Peyer's patch (tissue), 4 donors: Measurements from ENCODE around the gene S100A6. TPM values are rescaled to one million over a fixed set of nuclear protein-coding genes. Genes with fewer than 3 reads are reported as not detected.
A peak's percentile ranks its signal among the peaks of the same experiment; 100 is the strongest.

Source experiments
- DNase-seq, 3 donors: peaks; one replicate each; pipeline ENCODE4 v3.0.0-alpha.2; 2017 to 2019
- H3K27ac ChIP-seq, 4 donors: fragments of 200-600 bp; sonication (generic); one replicate each; pipeline ENCODE4 v1.5.1; 2016 to 2019
- H3K27me3 ChIP-seq, 2 donors: fragments of 200-600 bp; sonication (generic); one replicate each; pipeline ENCODE4 v1.5.1; 2019
- H3K36me3 ChIP-seq, 3 donors: fragments of 200-600 bp; sonication (generic); one replicate each; pipeline ENCODE4 v1.5.1; 2016 to 2019
- H3K4me1 ChIP-seq, 4 donors: fragments of 200-600 bp; sonication (generic); one replicate each; pipeline ENCODE4 v1.5.1; 2016 to 2019
- H3K4me3 ChIP-seq, 4 donors: fragments of 200-600 bp; sonication (generic); 1 replicate in 3 of 4; 2 replicates in 1 of 4; pipeline ENCODE4 v1.5.1; 2016 to 2019; ENCODE audit warnings: mild to moderate bottlenecking in 1 of 4
- H3K9me3 ChIP-seq, 4 donors: fragments of 200-600 bp; sonication (generic); one replicate each; pipeline ENCODE4 v1.5.1; 2016 to 2019; ENCODE audit warnings: mild to moderate bottlenecking in 1 of 4
- CTCF ChIP-seq, 6 experiments: fragments of 450-650 bp in 4 of 6; fragments of 200-600 bp in 2 of 6; sonication (generic) in 1 of 6; IDR thresholded peaks; one replicate each; pipeline ENCODE4 v1.5.1; 2017 to 2019; ENCODE audit warnings: antibody characterized with exemption in 6 of 6, mild to moderate bottlenecking in 3 of 6, moderate library complexity in 1 of 6
- POLR2A ChIP-seq, 2 donors: fragments of 450-650 bp; IDR thresholded peaks; one replicate each; pipeline ENCODE4 v1.5.1; 2017; ENCODE audit warnings: antibody characterized with exemption in 2 of 2, mild to moderate bottlenecking in 2 of 2, moderate library complexity in 2 of 2
- total RNA-seq, 4 donors: library from RNA; depleted of rRNA; stranded (reverse); fragments of >200 nt; gene quantifications; one replicate each; pipeline ENCODE4 v1.1.0, GENCODE V29; 2016

S100A6 gene
- total RNA-seq, 4 donors from 2014 or later, result 321 to 366 (median 334) TPM

GRCh38 chr1:153509729-153510354 is 25.9 kb downstream of the S100A6 start:
- H3K4me3 ChIP-seq, result no peak overlapping the region
- DNase-seq, result peak; percentile 59 to 82 (median 78)
- no peaks in the 10 kb centered on the region for H3K9me3 ChIP-seq
- no peaks in the 10 kb centered on the region for H3K27me3 ChIP-seq
- peaks cover 0 to 11% (median 0%) of the 10 kb centered on the region in 4 donors for H3K4me1 ChIP-seq
- H3K27ac ChIP-seq, result no peak overlapping the region
- TF ChIP-seq CTCF (IDR thresholded peaks at IDR 0.05), result peak; percentile 35 to 80 (median 68)
- no peak for TF ChIP-seq POLR2A (IDR thresholded peaks at IDR 0.05)
- no peaks in the 10 kb centered on the region for H3K36me3 ChIP-seq

DNA sequence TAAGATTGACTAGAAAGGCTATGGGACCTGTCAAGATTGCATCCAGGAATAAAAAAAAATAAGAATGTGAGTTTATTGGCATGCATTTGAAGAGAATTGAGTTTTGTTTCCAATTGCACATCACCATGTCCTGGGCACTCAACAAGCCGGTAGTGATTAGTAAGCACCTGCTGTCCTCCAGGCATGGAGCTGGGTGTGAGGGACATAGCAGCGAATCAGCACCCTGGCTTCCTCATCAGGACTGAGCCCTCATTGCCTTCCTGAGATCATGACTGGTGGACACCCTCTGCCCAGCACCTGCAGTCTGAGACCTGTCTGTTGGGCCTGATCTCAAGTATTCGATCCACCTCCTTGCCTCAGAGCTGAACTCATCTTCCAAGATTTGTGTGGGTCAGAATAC is 26.8 kb downstream of the S100A6 start:
- no peaks in the 10 kb centered on the region for H3K9me3 ChIP-seq
- no peak overlapping the region for H3K27ac ChIP-seq
- no peaks in the 10 kb centered on the region for H3K27me3 ChIP-seq
- peaks cover 0 to 10% (median 0%) of the 10 kb centered on the region in 4 donors for H3K4me1 ChIP-seq
- H3K36me3 ChIP-seq, result no peaks in the 10 kb centered on the region
- H3K4me3 ChIP-seq, result no peak overlapping the region
- no peak for DNase-seq
- no peak for TF ChIP-seq CTCF (IDR thresholded peaks at IDR 0.05)
- no peak for TF ChIP-seq POLR2A (IDR thresholded peaks at IDR 0.05)

GRCh38 chr1:153507926-153508583 is 27.7 kb downstream of the S100A6 start:
- H3K27ac ChIP-seq, result peak overlapping the region in 2 of 4 donors; percentile 49 to 72
- TF ChIP-seq CTCF (IDR thresholded peaks at IDR 0.05) (no peak), POLR2A (IDR thresholded peaks at IDR 0.05) (no peak)
- no peak for DNase-seq
- H3K9me3 ChIP-seq, result no peaks in the 10 kb centered on the region
- no peak overlapping the region for H3K4me3 ChIP-seq
- H3K4me1 ChIP-seq, result peaks cover 0 to 10% (median 0%) of the 10 kb centered on the region in 4 donors
- H3K36me3 ChIP-seq, result no peaks in the 10 kb centered on the region
- H3K27me3 ChIP-seq, result no peaks in the 10 kb centered on the region

- H3K36me3 ChIP-seq, result no peaks in the 10 kb centered on the region
These were observed 28.9 kb downstream of the S100A6 start for GRCh38 chr1:153506831-153507413.

DNA sequence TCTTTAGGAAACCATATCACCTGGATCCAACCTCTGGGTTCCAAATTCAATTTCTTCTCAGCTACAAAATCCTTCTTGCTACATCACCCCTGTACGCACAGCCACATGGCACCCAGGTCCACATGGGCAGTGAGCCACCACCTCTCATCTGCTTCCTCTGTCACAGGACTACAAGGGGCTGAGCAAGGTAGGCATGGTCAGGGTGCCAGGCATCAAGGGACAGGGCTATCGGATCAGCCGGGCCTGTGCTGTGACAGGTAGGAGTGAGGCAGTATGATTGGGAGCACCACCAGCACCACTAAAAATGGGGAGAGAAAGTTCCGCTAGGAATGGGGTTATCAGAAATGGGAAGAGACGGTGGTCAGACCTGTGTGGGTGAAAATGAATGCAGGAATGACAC is 29.4 kb downstream of the S100A6 start:
- H3K27ac ChIP-seq, result peak overlapping the region in 3 of 4 donors; percentile 49 to 72 (median 51)
- no peak for DNase-seq
- H3K4me3 ChIP-seq, result no peak overlapping the region
- H3K27me3 ChIP-seq, result no peaks in the 10 kb centered on the region
- no peaks in the 10 kb centered on the region for H3K9me3 ChIP-seq
- peaks cover 0 to 10% (median 0%) of the 10 kb centered on the region in 4 donors for H3K4me1 ChIP-seq
- H3K36me3 ChIP-seq, result no peaks in the 10 kb centered on the region
- TF ChIP-seq POLR2A (IDR thresholded peaks at IDR 0.05), result no peak
- TF ChIP-seq CTCF (IDR thresholded peaks at IDR 0.05), result no peak

More at GRCh38 chr1:153506831-153507413, 28.9 kb downstream of the S100A6 start:
- Histone ChIP-seq H3K4me1 (peaks cover 0 to 10% (median 0%) of the 10 kb centered on the region in 4 donors), H3K9me3 (no peaks in the 10 kb centered on the region), H3K27ac (peak overlapping the region; percentile 40 to 72 (median 50)), H3K27me3 (no peaks in the 10 kb centered on the region), H3K4me3 (no peak overlapping the region)
- peak; percentile 40 to 84 (median 64) for DNase-seq
- no peak for TF ChIP-seq POLR2A (IDR thresholded peaks at IDR 0.05)
- TF ChIP-seq CTCF (IDR thresholded peaks at IDR 0.05), result no peak
